Measurements from ENCODE around the gene TCP11L2.
A peak's percentile ranks its signal among the peaks of the same experiment; 100 is the strongest.

TCP11L2 gene

DNA sequence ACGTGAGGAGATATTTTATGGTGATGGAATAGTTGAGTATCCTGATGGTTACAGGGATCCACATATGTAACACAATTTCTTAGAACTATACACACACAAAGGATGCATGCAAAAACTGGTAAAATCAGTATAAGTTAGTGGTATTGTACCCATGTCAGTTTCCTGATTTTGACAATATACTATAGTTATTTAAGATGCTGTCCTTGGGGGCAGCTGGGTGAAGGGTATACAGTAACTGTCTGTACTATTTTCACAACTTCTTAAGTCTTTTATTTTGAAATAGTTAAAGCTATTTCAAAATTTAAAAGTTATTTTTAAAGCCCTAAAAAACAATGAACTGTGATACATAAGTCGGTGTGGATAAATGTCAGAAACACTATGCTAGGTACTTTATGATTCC lies 30.5 kb downstream of the TCP11L2 start:
- TF ChIP-seq, protein P1, sequence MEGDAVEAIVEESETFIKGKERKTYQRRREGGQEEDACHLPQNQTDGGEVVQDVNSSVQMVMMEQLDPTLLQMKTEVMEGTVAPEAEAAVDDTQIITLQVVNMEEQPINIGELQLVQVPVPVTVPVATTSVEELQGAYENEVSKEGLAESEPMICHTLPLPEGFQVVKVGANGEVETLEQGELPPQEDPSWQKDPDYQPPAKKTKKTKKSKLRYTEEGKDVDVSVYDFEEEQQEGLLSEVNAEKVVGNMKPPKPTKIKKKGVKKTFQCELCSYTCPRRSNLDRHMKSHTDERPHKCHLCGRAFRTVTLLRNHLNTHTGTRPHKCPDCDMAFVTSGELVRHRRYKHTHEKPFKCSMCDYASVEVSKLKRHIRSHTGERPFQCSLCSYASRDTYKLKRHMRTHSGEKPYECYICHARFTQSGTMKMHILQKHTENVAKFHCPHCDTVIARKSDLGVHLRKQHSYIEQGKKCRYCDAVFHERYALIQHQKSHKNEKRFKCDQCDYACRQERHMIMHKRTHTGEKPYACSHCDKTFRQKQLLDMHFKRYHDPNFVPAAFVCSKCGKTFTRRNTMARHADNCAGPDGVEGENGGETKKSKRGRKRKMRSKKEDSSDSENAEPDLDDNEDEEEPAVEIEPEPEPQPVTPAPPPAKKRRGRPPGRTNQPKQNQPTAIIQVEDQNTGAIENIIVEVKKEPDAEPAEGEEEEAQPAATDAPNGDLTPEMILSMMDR (IDR thresholded peaks at IDR 0.05; ENCODE audit: low read depth, low read length): no peak
- DNase-seq (ENCODE audit: low read depth in 2 of 2): no peak
- no peak overlapping the region for H3K4me3 ChIP-seq (replicated peaks in 1 of 2; ENCODE audit: low read depth in 2 of 2, low read length in 2 of 2)

DNA sequence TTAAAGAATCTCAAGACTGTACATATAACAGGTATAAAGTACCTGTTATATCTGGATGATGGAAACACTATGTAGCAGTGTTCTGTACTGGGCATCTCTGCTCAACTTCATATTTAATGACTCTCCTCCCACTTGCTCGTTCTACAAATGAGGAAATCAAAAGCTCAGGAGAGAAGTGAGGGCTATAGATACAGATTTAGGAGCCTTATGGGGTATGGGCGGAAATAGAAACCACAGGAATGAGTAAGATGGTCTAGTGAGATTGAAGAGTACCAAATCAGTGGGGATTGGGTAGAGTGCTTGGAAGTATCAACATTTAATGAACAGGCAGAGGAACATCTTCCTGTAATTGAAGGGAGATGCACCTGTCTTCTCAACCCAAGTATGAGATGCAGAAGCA lies 31.2 kb downstream of the TCP11L2 start:
- TF ChIP-seq, protein P1 (IDR thresholded peaks at IDR 0.05; ENCODE audit: low read depth, low read length): no peak
- DNase-seq (ENCODE audit: low read depth in 2 of 2): no peak
- no peak overlapping the region for H3K4me3 ChIP-seq (replicated peaks in 1 of 2; ENCODE audit: low read depth in 2 of 2, low read length in 2 of 2)

DNA sequence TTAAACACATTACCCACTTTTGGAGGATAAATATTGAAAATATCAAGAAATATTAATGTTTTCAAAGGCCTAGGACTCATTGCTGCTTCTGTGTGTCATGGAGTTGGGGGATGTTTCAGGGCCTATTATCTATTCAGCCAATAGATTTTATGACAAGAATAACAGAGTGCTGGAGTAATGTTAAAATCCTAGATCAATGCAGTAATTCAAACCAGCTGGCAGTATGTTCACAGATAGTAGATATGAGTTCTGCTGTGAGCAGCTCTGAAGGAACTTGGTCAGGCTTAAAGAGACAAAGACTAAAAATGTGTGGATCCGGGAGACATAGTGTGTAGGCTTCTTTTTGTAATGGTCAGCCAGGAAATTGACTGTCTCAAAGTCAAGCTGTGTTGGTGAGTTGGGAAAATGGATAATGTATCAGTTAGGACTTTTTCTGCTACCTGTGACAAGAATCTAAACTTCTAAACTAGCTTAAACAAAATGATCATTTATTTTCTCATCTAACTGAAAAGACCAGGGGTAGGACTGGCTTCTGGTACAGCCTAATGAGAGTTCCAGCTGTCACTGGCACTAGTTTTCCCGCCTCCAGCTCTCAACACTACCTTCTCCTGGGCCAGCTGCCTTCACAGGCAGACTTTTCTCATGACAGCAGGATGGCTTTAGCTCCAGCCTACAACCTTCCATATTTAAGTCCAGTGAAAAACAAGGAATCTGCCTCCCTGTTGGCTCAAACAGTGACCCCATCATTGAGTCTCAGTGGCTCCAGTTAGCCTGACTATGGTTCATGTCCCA lies 38.7 kb downstream of the TCP11L2 start:
- TF ChIP-seq, protein P1 (IDR thresholded peaks at IDR 0.05; ENCODE audit: low read depth, low read length): no peak
- no peak for DNase-seq (ENCODE audit: low read depth in 2 of 2)
- H3K4me3 ChIP-seq (replicated peaks in 1 of 2; ENCODE audit: low read depth in 2 of 2, low read length in 2 of 2): no peak overlapping the region

DNA sequence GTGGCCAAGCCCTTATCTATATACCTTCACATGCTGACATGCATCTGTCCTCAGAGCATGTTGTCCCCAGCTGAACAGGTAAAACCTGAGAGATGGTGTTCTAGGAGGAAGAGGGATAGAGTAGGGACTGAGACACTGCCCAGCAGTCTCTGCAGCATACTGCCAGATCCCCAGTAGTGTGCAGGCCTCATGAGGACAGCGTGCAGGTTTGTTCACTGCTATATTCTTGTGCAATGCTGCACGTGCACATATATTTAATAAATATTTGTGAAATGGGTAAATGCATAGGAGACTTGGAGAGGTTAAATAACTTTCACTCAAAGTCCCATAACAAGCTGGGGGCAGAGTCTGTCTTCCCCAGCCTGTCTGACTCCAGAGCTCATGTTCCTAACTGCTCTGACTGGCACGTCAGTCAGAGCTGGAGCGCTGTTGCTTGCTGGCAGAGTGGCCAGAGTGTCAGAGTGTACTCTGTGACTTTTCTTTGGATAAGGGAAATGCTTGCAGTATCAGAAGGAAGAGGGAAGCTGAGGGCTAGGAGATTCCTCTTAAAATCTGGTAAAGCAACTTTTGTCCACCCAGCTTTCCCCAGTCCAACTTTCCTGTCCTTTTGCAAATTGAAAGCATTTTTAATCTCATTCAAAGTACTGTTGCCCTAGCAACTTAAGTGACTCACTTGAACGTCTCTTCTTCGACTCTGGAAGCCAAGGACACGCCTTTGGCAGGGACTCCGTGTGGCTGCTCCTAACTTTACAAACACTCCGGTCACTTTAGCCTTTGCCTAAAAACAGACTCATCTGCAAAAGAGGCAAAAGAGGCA lies 40.1 kb downstream of the TCP11L2 start:
- TF ChIP-seq, protein P1 (IDR thresholded peaks at IDR 0.05; ENCODE audit: low read depth, low read length): no peak
- H3K4me3 ChIP-seq (replicated peaks in 1 of 2; ENCODE audit: low read depth in 2 of 2, low read length in 2 of 2): peak overlapping the region in 1 of 2 donors; percentile 42
- peak; percentile 81 to 84 for DNase-seq (ENCODE audit: low read depth in 2 of 2)

DNA sequence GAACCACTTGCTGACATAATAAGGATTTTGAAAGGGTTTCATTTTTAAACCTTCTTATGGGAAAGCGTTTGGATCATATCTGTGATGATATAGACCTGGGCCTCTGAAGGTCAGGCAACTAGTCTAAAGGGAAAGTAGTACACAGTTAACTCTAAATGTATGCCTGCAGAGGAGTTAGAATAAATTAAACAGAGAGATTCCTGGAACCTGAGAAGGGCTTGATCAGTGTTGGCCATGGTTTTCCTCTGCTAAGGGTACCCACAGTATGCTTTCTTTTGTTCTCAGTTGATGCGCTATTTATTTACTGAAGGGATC lies 40.6 kb downstream of the TCP11L2 start:
- TF ChIP-seq, protein P1 (IDR thresholded peaks at IDR 0.05; ENCODE audit: low read depth, low read length): no peak
- no peak for DNase-seq (ENCODE audit: low read depth in 2 of 2)
- peak overlapping the region in 1 of 2 donors; percentile 42 for H3K4me3 ChIP-seq (replicated peaks in 1 of 2; ENCODE audit: low read depth in 2 of 2, low read length in 2 of 2)

DNA sequence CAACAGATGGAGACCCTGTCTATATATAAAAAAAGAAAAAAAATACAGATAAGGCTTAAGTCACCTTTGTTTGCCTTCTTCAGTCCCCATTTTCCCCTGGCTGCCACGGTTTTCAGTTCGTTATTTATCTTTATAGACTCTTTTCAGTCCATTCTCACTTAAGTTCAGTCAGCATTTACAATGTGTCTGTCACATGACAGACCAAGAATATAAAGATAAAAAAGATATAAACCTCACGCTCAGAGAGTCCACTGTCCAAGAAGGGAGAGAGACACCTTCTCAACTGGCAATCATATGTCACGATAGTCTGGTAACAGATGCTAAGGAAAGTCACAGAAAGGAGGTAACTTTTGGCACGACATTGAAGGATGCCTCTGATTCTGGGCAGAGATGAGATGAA lies 41.6 kb downstream of the TCP11L2 start:
- TF ChIP-seq, protein P1 (IDR thresholded peaks at IDR 0.05; ENCODE audit: low read depth, low read length): no peak
- no peak overlapping the region for H3K4me3 ChIP-seq (replicated peaks in 1 of 2; ENCODE audit: low read depth in 2 of 2, low read length in 2 of 2)
- DNase-seq (ENCODE audit: low read depth in 2 of 2): no peak
